ENCODE data around the gene C18orf63.

DNA sequence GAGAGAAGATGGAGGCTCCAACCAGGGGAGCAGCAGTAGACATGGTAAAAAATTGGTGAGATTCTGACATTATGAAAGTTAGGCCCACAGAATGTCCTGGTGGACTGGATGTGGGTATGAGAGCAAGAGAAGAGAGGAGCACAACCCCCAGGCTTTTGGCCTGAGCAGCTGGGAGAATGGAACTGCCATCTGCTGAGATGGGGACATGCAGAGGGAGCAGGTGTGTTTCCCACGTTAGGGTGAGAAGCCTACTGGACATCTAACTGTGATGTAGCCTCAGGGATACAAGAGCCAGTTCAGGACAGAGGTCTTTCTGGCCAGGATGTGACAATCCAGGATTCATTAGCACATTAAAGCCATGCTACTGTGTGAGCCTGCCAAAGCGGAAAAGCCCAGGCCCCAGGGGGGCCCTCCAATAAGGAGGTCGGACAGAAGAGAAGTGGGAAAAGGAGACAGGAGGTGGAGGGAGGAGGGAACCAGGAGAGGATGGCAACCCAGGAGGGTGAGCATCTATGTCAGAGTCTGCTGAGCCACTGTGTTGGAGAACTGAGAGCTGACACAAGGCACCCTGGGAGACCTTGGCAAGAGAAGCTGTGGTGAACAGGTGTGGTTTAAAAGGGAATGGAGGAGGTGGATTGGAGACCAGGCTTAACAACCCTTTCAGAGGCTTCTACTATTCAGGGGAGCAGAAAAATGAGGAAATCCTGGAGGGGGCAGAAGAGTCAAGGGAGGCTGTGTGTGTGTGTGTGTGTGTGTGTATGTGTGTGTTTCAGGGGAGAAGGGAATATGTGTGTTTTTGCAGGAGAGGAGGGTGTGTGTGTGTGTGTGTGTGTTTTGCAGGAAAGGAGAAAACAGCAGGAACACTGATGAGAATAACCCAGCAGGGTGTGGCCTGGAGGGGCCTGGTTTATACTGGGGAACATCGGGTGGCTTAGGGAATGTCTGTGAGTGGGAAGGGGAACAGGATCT lies 34.3 kb upstream of the C18orf63 start:
- TF ChIP-seq, protein P1, sequence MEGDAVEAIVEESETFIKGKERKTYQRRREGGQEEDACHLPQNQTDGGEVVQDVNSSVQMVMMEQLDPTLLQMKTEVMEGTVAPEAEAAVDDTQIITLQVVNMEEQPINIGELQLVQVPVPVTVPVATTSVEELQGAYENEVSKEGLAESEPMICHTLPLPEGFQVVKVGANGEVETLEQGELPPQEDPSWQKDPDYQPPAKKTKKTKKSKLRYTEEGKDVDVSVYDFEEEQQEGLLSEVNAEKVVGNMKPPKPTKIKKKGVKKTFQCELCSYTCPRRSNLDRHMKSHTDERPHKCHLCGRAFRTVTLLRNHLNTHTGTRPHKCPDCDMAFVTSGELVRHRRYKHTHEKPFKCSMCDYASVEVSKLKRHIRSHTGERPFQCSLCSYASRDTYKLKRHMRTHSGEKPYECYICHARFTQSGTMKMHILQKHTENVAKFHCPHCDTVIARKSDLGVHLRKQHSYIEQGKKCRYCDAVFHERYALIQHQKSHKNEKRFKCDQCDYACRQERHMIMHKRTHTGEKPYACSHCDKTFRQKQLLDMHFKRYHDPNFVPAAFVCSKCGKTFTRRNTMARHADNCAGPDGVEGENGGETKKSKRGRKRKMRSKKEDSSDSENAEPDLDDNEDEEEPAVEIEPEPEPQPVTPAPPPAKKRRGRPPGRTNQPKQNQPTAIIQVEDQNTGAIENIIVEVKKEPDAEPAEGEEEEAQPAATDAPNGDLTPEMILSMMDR (IDR thresholded peaks at IDR 0.05) = no peak
- no peak for TF ChIP-seq SMAD3 (CRISPR knock-in tag; IDR thresholded peaks at IDR 0.05; ENCODE audit: borderline replicate concordance)
- TF ChIP-seq ZNF396 (CRISPR knock-in tag; IDR thresholded peaks at IDR 0.05; ENCODE audit: borderline replicate concordance) = no peak
- TF ChIP-seq TP53 (CRISPR knock-in tag; IDR thresholded peaks at IDR 0.05) = no peak
- TF ChIP-seq ETV6 (CRISPR knock-in tag; IDR thresholded peaks at IDR 0.05) = peak; percentile 70
